ENCODE measurements around the gene CKS1B. TPM values are rescaled to one million over a fixed set of nuclear protein-coding genes. Genes with fewer than 3 reads are reported as not detected.
A peak's percentile ranks its signal among the peaks of the same experiment; 100 is the strongest.
"Not testable (repeated sequence)": the region's sequence is repeated elsewhere in the genome, so short reads cannot be mapped to it uniquely, and the experiment has no call there.

The CKS1B gene
- total RNA-seq, 2 donors from 2014 or later, result 145 to 229 TPM

GRCh38 chr1:154983776-154984466, 9.4 kb downstream of the CKS1B start:
- H3K27ac Mint-ChIP-seq, result no peak overlapping the region
- no peaks in the 10 kb centered on the region for H3K4me1 ChIP-seq (ENCODE audit: control insufficient read depth, insufficient read depth, low read length)
- peaks cover 4% of the 10 kb centered on the region for H3K4me1 Mint-ChIP-seq

GRCh38 chr1:154986736-154987135, 12.3 kb downstream of the CKS1B start:
- not testable (repeated sequence) for H3K4me1 ChIP-seq (ENCODE audit: control insufficient read depth, insufficient read depth, low read length); H3K4me3 ChIP-seq (ENCODE audit: low read length); H3K4me1 Mint-ChIP-seq; H3K27me3 Mint-ChIP-seq (ENCODE audit: insufficient read depth); H3K9me3 ChIP-seq (ENCODE audit: control insufficient read depth, low read length); H3K27ac Mint-ChIP-seq; H3K4me3 Mint-ChIP-seq; H3K27me3 ChIP-seq (ENCODE audit: control insufficient read depth, insufficient read depth, low read length, poor library complexity, severe bottlenecking); H3K9ac ChIP-seq (ENCODE audit: extremely low read depth, low read length, poor library complexity, severe bottlenecking); H3K27ac ChIP-seq (ENCODE audit: low read depth, low read length); H3K9me3 Mint-ChIP-seq; DNase-seq
- WGBS, 2 experiments (ENCODE audit: insufficient coverage in 1 of 2, insufficient read length in 1 of 2), result 90 to 97% methylated on average over 2 to 4 of the region's 4 CpGs
- H3K36me3 Mint-ChIP-seq (ENCODE audit: low read depth), result peaks cover 41% of the 10 kb centered on the region
- H3K36me3 ChIP-seq (ENCODE audit: control insufficient read depth, insufficient read depth, low read length), result peaks cover 42% of the 10 kb centered on the region

More at GRCh38 chr1:154983776-154984466, 9.4 kb downstream of the CKS1B start:
- Histone ChIP-seq H3K27me3 (ENCODE audit: control insufficient read depth, insufficient read depth, low read length, poor library complexity, severe bottlenecking) (no peaks in the 10 kb centered on the region), H3K27ac (ENCODE audit: low read depth, low read length) (peak overlapping the region; percentile 50), H3K36me3 (ENCODE audit: control insufficient read depth, insufficient read depth, low read length) (peaks cover 46% of the 10 kb centered on the region), H3K4me3 (ENCODE audit: low read length) (peak overlapping the region; percentile 94), H3K9ac (ENCODE audit: extremely low read depth, low read length, poor library complexity, severe bottlenecking) (peak overlapping the region; percentile 80), H3K9me3 (ENCODE audit: control insufficient read depth, low read length) (no peaks in the 10 kb centered on the region)
- TF ChIP-seq CTCF (conservative IDR thresholded peaks at IDR 0.05), result no peak
- WGBS, 2 experiments (ENCODE audit: insufficient coverage in 1 of 2, insufficient read length in 1 of 2), result 9 to 22% methylated on average over 13 to 17 of the region's 17 CpGs
- DNase-seq, result no peak
- H3K4me3 Mint-ChIP-seq, result no peak overlapping the region
- no peaks in the 10 kb centered on the region for H3K27me3 Mint-ChIP-seq (ENCODE audit: insufficient read depth)
- no peaks in the 10 kb centered on the region for H3K9me3 Mint-ChIP-seq
- H3K36me3 Mint-ChIP-seq (ENCODE audit: low read depth), result peaks cover 46% of the 10 kb centered on the region

GRCh38 chr1:154987326-154987725, 12.8 kb downstream of the CKS1B start:
- H3K9me3 Mint-ChIP-seq, result no peaks in the 10 kb centered on the region
- H3K4me1 Mint-ChIP-seq, result peaks cover 4% of the 10 kb centered on the region
- no peak for DNase-seq
- no peaks in the 10 kb centered on the region for H3K27me3 Mint-ChIP-seq (ENCODE audit: insufficient read depth)
- H3K36me3 Mint-ChIP-seq (ENCODE audit: low read depth), result peaks cover 39% of the 10 kb centered on the region
- Histone ChIP-seq H3K9ac (ENCODE audit: extremely low read depth, low read length, poor library complexity, severe bottlenecking) (no peak overlapping the region), H3K4me3 (ENCODE audit: low read length) (no peak overlapping the region), H3K36me3 (ENCODE audit: control insufficient read depth, insufficient read depth, low read length) (peaks cover 42% of the 10 kb centered on the region), H3K9me3 (ENCODE audit: control insufficient read depth, low read length) (no peaks in the 10 kb centered on the region), H3K4me1 (ENCODE audit: control insufficient read depth, insufficient read depth, low read length) (no peaks in the 10 kb centered on the region), H3K27ac (ENCODE audit: low read depth, low read length) (no peak overlapping the region), H3K27me3 (ENCODE audit: control insufficient read depth, insufficient read depth, low read length, poor library complexity, severe bottlenecking) (no peaks in the 10 kb centered on the region)
- H3K4me3 Mint-ChIP-seq, result no peak overlapping the region
- no peak overlapping the region for H3K27ac Mint-ChIP-seq
- 93 to 100% methylated on average over 4 to 6 of the region's 6 CpGs for WGBS, 2 experiments (ENCODE audit: insufficient coverage in 1 of 2, insufficient read length in 1 of 2)
- TF ChIP-seq CTCF (conservative IDR thresholded peaks at IDR 0.05), result no peak

All from endodermal cell (in vitro differentiated cells).